ENCODE measurements around the gene HECW1.

- no peak for TF ChIP-seq YY1 (IDR thresholded peaks at IDR 0.05; ENCODE audit: low read depth)
- no peak for TF ChIP-seq USF1 (IDR thresholded peaks at IDR 0.05)
- TF ChIP-seq EP300 (IDR thresholded peaks at IDR 0.05; ENCODE audit: borderline replicate concordance), result no peak
- no peak for TF ChIP-seq RAD21 (IDR thresholded peaks at IDR 0.05; ENCODE audit: low read depth)
- no peak for TF ChIP-seq TCF12 (IDR thresholded peaks at IDR 0.05; ENCODE audit: low read depth)
- TF ChIP-seq TEAD4 (IDR thresholded peaks at IDR 0.05), result no peak
- no peak for TF ChIP-seq MAX (IDR thresholded peaks at IDR 0.05)
Observed at GRCh38 chr7:43265139-43265538, 152.7 kb downstream of the HECW1 start.
